HG03342 (cell line): ENCODE results near the gene TRPV3.
"Not testable (repeated sequence)": the region's sequence is repeated elsewhere in the genome, so short reads cannot be mapped to it uniquely, and the experiment has no call there.

Experiments
- ATAC-seq: cut with Tn5 transposase; IDR thresholded peaks from one replicate; pipeline ENCODE4 v1.9.1; 2021; ENCODE audit warnings: mild to moderate bottlenecking, moderate library complexity; ENCODE audit not compliant: unreplicated experiment

The TRPV3 gene

DNA sequence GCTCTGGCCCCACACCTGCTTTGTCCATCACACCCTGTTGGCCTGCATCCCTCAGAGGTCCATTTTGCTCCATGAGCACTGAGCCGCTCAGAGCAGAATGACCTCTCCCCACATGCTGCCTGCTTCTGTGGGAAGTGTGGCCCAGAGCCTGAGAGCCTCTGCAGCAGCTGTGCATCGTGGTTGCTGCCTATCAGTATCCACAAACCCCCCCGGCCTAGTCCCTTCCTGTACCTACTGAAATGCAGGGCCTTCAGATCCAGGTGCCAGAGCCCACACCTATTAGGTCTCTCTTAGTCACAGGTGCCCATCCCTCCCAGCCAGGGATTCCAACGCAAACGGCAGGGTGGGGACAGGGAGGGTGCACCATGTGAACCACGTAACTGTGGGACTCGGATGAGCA, 16.6 kb upstream of the TRPV3 start:
- no peak for ATAC-seq

DNA sequence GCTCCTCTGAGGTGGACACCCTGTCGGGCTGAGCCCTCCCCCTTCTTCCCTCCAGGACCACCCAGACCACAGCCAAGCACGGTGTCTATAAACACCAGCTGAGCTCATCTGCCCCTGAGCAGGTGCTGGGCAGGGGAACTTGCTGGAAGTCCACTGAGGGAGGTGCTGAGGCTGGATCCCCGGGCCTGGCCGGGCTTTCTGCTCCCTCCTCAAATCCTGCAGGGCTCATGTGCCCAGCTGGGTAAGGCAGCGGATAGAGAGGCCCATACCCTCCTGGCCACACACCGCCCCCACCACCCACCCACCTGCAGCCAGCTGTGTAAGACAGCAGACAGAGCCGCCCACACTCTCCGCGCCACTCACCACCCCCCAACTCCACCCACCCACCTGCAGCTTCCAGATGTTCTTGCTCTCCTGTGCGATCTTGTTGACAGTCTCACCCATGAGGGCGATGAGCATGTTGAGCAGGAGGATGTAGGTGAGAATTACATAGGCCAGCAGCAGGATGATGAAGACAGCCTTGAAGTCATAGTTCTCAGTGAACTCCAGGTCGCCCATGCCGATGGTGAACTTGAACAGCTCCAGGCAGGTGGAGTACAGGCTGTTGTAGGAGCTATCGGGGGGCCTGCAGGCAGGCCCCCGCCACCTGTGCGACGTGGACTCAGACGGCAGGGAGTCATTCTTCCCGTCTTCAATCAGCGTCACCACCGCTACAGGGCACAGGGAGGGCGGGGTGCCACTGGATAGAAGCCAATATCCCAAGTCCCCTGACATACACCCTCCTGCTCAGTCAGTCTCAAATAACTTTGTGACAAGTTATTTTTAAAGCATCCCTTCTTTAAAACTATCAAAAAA, 15.9 kb upstream of the TRPV3 start:
- no peak for ATAC-seq

DNA sequence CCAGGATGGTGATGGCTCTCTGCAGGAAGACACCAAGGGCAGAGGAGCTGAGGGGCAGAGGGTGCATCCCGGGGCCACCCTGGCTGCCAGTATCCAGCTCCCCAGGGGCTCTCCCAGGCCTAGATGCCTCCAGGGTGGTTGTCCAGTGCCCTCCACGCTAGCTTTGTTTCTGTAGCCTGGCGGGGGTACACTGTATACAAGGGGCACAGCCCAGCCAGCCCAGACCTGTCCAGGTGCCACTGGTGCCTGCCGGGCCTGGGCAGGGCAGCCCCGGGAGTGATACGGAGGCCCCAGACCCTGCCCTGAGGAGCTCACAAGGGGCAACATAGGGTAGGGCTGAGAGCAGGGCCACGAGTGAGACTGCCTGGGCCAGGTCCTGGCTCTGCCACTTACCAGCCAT, 14.6 kb upstream of the TRPV3 start:
- no peak for ATAC-seq

DNA sequence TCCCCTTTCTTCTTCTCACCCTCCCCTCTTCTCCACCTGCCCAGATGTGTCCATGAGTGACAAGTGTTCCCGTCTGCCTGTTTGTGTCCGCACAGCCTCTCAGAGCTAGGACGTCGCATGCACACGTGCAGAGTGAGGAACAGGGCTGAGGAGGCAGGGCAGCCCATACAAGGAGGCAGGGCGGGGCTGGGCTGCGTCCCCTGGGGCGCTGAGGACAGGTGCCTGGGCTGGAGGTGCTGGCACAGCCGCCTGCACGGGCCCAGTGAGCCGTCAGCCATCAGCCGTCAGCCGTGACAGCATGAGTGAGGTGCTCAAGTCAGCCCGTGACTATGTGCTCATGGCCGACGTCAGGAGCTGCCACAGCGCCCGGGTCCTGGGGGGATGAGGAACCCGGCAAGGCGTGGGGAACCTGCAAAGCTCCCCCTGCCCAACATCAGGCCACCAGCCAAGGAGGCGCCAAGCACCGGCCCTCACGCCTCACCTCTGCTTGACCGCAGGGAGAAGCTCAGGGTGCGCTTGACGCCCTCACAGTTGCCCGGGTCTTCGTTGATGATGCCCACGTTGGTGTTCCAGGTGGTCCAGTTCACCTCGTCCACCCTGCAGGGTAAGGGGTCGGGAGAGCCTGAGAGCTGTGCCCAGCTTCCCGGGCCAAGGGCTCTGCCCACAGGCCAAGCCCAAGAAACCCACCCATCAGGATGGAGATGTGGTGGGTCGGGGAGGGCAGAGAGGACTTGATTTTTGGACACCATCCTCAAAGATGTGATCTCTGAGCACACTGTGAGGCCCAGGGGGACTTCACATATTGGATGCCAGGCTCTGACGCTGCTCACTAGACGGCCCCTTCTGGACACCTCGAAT, 13.7 kb upstream of the TRPV3 start:
- no peak for ATAC-seq

GRCh38 chr17:3569534-3570137, 12.0 kb upstream of the TRPV3 start:
- no peak for ATAC-seq

DNA sequence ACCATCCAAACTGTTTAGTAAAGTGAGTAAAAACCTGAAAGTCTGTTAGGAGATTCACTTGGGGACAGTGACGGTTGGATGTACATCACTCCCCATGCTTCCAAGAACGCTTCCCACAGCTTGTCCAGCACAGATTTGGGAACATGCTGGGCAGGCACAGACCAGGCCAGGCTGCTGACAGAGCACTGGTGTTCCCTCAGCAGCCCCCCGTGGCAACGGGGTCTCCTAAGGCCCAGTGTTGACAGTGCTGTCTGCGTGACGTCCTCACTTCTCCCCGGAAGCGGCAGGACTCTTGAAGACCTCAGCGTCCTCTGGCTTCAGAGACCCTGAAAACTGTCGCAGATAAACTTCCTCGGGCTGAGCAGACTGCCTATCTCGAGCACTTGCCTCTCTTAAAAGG, 8.9 kb upstream of the TRPV3 start:
- ATAC-seq: no peak

DNA sequence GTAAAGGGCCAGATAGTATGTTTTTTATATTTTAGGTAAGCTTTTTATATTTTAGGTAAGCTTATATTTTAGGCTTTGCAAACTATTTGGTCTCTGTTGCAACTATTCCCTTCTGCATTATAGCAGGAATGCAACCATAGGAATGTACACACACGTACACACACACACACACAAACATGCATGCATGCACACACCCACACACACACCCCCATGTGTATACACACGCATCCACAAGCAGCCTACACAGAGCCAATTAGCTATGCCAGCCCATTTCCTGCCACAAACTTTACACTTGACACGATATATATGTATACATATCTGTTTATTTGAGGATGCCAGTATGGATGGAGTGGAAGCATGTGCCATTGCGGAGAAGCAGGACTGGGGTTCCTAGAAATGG, 7.5 kb upstream of the TRPV3 start:
- no peak for ATAC-seq

DNA sequence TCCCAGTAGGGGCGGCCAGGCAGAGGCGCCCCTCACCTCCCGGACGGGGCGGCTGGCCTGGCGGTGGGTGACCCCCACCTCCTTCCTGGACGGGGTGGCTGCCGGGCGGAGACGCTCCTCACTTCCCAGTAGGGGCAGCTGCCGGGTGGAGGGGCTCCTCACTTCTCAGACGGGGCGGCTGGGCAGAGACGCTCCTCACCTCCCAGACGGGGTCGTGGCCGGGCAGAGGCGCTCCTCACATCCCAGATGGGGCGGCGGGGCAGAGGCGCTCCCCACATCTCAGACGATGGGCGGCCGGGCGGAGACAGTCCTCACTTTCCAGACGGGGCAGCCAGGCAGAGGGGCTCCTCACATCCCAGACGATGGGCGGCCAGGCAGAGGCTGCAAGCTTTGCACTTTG, 6.6 kb upstream of the TRPV3 start:
- ATAC-seq: not testable (repeated sequence)

DNA sequence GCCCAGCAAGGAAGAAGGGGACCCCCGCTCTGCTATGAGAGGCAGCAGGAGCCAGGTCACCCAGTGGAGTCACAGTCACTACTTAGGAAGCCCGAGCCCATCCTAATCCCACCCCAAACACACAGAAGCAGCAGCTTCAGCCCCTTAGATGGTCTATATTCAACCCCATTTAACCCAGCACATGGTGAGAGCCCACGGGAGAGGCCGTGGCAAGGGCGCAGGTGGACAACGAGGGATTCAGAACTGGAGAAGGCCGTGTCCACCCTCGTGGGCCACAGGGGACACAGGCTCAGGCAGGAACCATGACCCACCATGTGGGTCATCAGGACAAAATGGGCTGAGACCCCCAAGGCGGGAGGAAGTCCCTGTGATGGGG, 1.6 kb upstream of the TRPV3 start:
- no peak for ATAC-seq

- peak; percentile 71 for ATAC-seq
Measured at GRCh38 chr17:3558603-3559269, 1.1 kb upstream of the TRPV3 start.

DNA sequence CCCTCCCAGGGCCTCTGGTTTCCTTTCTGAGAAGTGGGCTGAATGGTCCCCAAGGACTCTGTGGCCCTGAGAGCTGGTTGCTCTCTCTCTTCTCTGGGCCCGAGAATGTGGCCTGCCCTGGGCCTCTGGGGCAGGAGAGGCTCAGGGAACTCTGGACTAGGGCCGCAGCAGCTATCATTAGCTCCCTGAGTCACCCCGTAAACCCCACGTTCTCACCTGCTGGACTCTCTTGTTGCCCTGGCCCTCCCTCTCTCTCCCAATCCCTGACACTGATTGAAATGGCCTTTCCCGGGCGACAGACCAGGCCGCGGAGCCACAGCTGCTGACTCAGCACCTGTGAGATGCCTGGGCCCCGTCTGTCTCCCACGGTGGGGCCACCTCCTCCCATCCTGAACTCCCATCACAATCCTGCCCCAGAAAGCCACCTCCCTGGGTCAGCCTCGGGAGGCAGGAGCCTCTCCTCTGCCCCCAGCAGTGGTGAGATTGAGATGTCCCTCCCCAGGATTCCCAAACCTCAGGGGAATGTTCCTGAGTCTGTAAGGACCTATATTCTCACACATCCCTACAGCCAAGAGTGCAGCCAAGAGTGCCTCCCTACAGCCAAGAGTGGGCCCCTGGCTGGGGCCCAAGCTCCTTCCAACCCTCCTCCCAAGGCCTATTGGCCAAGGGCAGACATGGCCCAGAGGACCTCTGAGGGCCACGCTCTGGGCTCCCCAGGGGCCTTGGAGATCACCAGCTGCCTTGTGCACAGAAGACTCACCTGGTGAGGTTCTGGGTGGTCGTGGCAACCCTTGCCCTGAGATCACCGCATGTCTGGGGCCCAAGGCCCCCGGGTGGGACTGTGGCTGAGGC, 470 bp downstream of the TRPV3 start:
- ATAC-seq: peak; percentile 0

DNA sequence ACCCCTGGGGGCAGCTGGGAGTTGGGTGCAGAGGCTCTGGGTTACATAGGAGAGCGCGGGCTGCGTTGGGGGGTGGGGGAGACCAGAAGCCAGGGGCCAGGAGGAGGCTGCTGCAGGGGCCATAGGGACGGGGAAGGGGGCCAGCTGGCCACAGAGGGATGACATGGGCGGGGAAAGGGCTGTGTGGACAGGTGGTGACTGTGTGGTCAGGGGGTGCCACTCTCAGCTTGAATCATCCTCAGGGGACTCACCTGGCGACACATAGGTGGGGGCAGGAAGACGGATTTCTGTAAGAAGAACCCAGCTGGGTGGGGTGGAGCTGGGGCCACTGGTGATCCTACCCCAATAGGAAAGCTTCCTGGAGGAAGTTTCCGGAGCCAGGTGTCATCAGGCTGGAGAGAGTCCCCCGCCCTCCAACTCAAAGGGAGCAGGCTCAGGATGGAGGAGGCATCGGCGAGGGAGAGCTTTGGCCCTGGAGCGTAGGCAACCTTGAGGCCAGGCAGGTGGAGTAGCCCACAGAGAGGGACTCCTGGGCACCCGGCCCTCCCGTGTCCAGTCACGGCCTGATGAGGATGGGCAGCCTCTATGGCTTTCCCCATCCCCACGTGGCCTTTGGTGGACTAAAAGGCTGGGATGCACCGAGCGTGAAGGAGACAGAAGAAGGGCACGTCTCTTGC, 1.2 kb downstream of the TRPV3 start:
- no peak for ATAC-seq

- no peak for ATAC-seq
Measured at GRCh38 chr17:3555189-3555796, 2.3 kb downstream of the TRPV3 start.

- ATAC-seq: no peak
Measured at GRCh38 chr17:3554440-3554839, 3.2 kb downstream of the TRPV3 start.

DNA sequence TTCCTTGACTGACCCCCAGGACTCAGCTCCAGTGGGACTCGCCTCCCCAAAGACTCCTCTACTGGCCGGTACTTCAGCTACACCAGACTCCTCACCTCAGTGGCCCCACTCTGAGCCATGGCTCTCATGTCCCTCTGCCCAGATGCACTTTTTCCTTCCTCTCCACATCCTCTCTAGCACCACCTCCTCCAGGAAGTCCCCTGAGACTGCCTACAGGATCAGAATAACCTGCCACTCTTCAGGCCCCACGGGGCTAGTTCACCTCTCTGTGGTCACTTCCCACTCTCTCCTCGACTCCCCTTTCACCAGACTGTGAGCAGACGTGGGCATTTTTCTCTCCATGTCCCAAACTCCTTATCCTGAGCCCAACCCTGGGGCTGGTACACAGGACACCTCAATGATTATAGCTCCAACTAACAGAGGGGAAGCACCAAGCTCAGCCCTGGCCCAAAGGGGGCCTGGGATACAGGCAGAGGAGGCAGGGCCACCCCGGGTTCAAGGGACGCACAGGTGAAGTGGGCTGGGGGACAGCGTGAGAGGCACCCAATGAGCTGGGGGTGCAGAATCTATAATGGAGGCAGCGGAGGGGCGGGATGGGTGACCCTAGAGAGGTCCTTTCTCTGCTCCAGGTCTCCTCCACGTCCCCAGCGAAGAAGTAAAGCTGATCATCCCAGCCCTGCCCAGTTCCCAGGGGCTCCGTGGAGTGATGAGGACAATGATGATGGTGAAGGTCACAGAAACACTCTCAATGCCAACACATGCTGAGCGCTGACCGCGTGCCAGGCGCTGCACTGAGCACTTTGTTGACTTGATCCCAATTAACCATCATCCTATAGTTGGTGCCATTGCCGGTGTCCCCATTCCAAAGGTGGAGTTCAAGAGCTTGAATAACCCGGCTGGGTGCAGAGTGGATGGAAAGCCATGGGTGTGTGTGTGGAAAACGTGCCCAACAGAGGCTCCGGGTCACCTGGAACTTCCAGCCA, 3.9 kb downstream of the TRPV3 start:
- ATAC-seq: no peak

DNA sequence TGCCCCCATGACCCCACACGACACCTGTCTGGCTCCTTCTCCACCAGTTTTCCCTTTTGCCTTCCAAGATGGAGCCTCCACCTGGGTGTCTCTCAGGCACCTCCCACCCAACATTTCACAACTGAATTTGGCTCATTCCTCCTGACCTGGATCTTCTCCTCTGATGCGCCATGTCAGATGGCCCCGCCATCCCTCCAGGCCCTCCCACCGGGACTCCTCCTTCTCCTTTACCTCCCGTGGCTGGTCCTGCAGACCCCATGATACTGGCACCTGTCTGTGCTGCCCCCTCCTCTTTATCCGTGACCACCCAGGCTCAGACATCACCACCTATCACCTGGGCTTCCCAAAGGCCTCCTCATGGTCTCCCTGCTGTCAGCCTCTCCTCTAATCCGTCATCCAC, 4.7 kb downstream of the TRPV3 start:
- no peak for ATAC-seq

GRCh38 chr17:3551189-3551588, 6.4 kb downstream of the TRPV3 start:
- ATAC-seq: no peak

GRCh38 chr17:3549610-3550162, 7.9 kb downstream of the TRPV3 start:
- ATAC-seq: no peak
